LNCaP clone FGC (cell line): Measurements from ENCODE around the gene PIKFYVE.

Source experiments
- DNase-seq: peaks from one replicate; pipeline ENCODE4 v3.0.0-alpha.2; 2011; ENCODE audit warnings: low read depth
- H3K4me3 ChIP-seq: 2 replicates; pipeline ENCODE4 v1.5.1; 2011; ENCODE audit warnings: mild to moderate bottlenecking, low read depth, low read length, control low read depth
- TF ChIP-seq, protein P1 (sequence below): IDR thresholded peaks from 2 replicates; pipeline ENCODE4 v1.5.1; 2012; ENCODE audit warnings: mild to moderate bottlenecking; ENCODE audit not compliant: control insufficient read depth, insufficient read depth; ENCODE audit errors: extremely low read depth

The PIKFYVE gene

DNA sequence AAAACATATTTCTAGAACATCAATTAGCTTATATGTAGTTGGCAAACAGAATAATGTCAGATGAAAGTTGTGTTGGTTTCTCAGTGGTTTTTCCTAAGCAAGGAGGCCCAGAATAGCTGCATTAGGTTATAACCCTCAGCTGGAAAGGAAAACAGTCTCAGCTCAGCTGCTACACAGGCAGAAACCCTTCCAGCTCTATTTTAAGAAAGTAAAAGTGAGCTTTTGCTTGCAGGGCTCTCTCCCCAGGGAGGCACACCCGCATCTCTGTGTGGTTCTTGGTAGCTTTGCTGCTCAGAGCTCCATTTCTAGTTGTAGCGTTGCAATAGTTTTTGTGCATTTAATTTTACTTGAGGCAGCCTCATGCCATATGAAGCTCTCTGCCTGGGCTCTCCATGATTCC, 54.6 kb downstream of the PIKFYVE start:
- no peak for DNase-seq
- no peak overlapping the region for H3K4me3 ChIP-seq
- TF ChIP-seq, protein P1, sequence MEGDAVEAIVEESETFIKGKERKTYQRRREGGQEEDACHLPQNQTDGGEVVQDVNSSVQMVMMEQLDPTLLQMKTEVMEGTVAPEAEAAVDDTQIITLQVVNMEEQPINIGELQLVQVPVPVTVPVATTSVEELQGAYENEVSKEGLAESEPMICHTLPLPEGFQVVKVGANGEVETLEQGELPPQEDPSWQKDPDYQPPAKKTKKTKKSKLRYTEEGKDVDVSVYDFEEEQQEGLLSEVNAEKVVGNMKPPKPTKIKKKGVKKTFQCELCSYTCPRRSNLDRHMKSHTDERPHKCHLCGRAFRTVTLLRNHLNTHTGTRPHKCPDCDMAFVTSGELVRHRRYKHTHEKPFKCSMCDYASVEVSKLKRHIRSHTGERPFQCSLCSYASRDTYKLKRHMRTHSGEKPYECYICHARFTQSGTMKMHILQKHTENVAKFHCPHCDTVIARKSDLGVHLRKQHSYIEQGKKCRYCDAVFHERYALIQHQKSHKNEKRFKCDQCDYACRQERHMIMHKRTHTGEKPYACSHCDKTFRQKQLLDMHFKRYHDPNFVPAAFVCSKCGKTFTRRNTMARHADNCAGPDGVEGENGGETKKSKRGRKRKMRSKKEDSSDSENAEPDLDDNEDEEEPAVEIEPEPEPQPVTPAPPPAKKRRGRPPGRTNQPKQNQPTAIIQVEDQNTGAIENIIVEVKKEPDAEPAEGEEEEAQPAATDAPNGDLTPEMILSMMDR = no peak

DNA sequence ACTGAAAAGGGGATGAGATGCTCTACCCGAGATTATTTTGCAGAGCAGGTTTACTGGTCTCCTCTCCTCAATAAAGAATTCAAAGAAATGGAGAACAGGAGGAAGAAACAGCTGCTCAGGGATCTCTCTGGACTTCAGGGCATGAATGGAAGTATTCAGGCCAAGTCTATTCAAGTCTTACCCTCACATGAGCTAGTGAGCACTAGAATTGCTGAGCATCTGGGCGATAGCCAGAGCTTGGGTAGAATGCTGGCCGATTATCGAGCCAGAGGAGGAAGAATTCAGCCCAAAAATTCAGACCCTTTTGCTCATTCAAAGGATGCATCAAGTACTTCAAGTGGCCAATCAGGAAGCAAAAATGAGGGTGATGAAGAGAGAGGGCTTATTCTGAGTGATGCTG, 60.0 kb downstream of the PIKFYVE start:
- no peak for DNase-seq
- H3K4me3 ChIP-seq = no peak overlapping the region
- TF ChIP-seq, protein P1 = no peak

DNA sequence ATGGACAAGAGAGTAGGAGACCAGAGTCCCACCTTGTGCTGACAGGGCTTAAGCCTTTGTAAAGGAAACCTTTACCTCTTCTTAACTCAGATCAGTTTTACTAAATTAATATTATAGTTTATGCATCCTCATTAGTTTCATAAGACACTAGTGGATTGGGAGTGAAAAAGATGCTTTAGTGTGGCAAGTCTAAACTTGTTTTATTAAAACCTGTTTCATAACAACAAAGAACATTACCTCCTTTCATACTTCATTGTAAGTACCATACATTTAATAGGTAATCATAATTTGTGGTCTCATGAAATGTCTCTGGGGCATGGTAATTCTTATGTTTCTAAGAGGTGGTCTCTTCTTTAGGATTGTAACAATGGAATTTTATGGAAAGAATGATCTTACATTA, 63.4 kb downstream of the PIKFYVE start:
- TF ChIP-seq, protein P1 = no peak
- H3K4me3 ChIP-seq = no peak overlapping the region
- DNase-seq = no peak

DNA sequence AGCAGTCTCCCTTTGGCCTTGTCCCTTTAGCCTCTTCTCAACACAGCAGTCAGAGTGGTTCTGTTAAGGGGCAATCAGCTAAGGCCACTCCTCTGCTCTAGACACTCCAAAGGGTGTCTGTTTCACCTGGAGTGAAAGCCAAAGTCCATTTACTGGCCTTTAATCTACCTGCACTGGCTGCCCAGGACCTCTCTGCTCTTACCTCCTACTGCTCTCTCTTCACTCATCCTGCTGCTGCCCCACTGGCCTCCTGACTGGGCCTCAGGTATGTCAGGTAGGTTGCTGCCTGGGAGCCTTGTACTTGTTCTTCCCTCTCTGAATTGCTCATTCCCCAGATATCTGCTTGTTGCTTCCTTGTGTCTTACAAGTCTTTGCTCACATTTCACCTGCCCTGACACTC, 68.2 kb downstream of the PIKFYVE start:
- no peak for DNase-seq
- H3K4me3 ChIP-seq = no peak overlapping the region
- TF ChIP-seq, protein P1 = no peak

DNA sequence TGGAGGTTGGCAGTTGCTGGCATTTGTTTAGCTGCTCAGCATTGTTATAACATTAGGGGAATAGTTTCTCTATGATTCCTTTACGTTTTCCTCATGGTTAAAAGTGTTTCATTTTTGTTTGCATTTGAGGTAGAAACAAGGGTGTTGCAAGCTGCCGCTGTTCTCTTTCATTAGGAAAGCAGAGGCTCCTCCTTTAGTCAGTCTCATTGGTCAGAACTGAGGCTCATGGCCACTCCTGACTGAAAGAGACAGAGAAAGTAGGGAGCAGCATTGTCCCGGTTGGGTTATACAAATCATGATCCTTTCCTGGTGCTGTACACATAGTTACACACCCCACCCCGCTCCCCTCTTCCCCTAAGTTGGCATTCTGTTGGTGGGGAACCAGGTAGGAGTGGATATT, 80.7 kb downstream of the PIKFYVE start:
- no peak for DNase-seq
- TF ChIP-seq, protein P1 = no peak

DNA sequence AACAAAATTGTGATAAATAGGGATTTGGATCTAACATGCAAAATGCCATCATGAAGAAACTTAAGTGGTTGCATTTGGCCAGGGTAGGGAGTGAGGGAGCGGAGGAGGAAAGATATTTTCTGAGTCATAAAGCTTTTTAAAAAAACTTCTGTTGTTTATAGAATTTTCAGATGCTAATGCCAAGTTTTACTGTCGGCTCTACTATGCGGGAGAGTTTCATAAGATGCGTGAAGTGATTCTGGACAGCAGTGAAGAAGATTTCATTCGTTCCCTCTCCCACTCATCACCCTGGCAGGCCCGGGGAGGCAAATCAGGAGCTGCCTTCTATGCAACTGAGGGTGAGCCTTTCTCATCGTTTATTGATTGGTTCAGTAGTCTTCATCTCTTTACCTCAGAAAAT, 84.6 kb downstream of the PIKFYVE start:
- H3K4me3 ChIP-seq = no peak overlapping the region
- DNase-seq = no peak
- TF ChIP-seq, protein P1 = no peak

More for the DNA sequence above, 80.7 kb downstream of the PIKFYVE start:
- H3K4me3 ChIP-seq = no peak overlapping the region

DNA sequence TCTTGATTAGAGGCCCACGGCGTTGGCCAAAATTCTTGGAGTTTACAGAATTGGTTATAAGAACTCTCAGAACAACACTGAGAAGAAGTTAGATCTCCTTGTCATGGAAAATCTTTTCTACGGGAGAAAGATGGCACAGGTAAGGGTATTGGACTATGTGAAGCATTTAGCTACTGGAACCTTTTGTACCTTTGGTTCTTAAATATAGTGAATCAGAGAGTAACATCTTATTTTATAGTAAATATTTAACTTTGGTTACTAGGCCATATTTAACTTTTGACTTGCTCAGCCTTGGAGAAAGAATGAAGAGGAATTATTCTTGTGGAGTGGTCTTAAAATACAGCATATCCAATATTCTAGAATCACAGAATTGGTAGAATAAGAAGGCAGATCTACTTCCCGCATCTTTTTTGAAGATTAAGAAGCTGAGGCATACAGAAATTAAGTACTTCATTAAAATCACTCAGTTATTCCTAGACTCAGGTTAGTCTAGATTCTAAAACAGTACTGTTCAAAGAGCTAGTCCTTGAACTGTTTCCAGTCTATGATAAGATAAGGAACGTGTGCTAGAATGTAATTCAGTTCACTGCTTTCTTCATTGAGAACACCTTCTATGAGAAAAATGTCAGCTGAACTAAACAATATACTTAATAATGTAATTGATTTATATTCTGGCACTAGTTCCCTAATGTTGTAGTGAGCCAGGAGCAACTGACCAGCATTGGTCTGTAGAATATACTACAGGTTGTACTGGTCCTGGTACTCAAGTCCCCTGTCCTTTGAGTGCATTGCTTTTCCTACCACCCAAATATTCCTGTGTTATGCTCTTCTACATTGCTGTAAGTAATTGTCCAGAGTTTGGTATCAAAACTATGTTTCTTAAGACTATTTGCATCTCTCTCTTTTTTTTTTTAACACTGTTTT, 86.9 kb downstream of the PIKFYVE start:
- TF ChIP-seq, protein P1 = no peak
- no peak overlapping the region for H3K4me3 ChIP-seq
- DNase-seq = no peak
